Osteoblast (primary cell): ENCODE measurements around the gene SPATC1L. TPM values are rescaled to one million over a fixed set of nuclear protein-coding genes. Genes with fewer than 3 reads are reported as not detected.

Experiments
- DNase-seq: peaks from one replicate; pipeline ENCODE4 v3.0.0; 2011; ENCODE audit warnings: low spot score, mixed read lengths; ENCODE audit not compliant: insufficient read length; ENCODE audit errors: missing footprints
- H2AFZ ChIP-seq: 2 replicates; pipeline ENCODE4 v1.6.0; 2011; ENCODE audit warnings: mild to moderate bottlenecking, low read length
- H3K27ac ChIP-seq: 2 replicates; pipeline ENCODE4 v1.5.1; 2011; ENCODE audit warnings: mild to moderate bottlenecking, low read depth, low read length, moderate library complexity
- H3K27me3 ChIP-seq: 2 replicates; pipeline ENCODE4 v1.6.0; 2012; ENCODE audit warnings: mild to moderate bottlenecking, control low read depth, inconsistent platforms, low read length, moderate library complexity; ENCODE audit not compliant: insufficient read depth
- H3K36me3 ChIP-seq: 2 replicates; pipeline ENCODE4 v1.5.1; 2011; ENCODE audit warnings: mild to moderate bottlenecking, low read length, control low read depth, moderate library complexity; ENCODE audit not compliant: insufficient read depth
- H3K4me1 ChIP-seq: 2 replicates; pipeline ENCODE4 v1.5.1; 2011; ENCODE audit warnings: mild to moderate bottlenecking, low read length, control low read depth, moderate library complexity; ENCODE audit not compliant: insufficient read depth
- H3K4me2 ChIP-seq: 2 replicates; pipeline ENCODE4 v1.6.0; 2011; ENCODE audit warnings: mild to moderate bottlenecking, low read length; ENCODE audit not compliant: insufficient read depth
- H3K4me3 ChIP-seq: fragments of 200-600 bp; sonication (generic); 3 replicates; pipeline ENCODE4 v1.5.1; 2012; ENCODE audit warnings: mild to moderate bottlenecking, low read length, inconsistent platforms; ENCODE audit not compliant: insufficient read depth
- H3K79me2 ChIP-seq: 2 replicates; pipeline ENCODE4 v1.6.0; 2012; ENCODE audit warnings: mild to moderate bottlenecking, low read length, control low read depth, inconsistent platforms; ENCODE audit not compliant: insufficient read depth
- H3K9me3 ChIP-seq: 2 replicates; pipeline ENCODE4 v1.5.1; 2011; ENCODE audit warnings: low read depth, low read length, control low read depth
- H4K20me1 ChIP-seq: 2 replicates; pipeline ENCODE4 v1.6.0; 2012; ENCODE audit warnings: mild to moderate bottlenecking, low read length, control low read depth; ENCODE audit not compliant: insufficient read depth
- CTCF ChIP-seq: IDR thresholded peaks from 2 replicates; pipeline ENCODE4 v1.5.1; 2011; ENCODE audit warnings: mild to moderate bottlenecking, low read depth, low read length, moderate library complexity; ENCODE audit errors: extremely low read depth
- total RNA-seq: library from RNA; depleted of rRNA; stranded (reverse); fragments of >200 nt; gene quantifications from 2 replicates; pipeline ENCODE4 v1.2.3, GENCODE V29; 2012

Gene SPATC1L
- total RNA-seq, 1 donor, result 6.9 TPM

GRCh38 chr21:46145159-46145839 lies 39.0 kb downstream of the SPATC1L start:
- TF ChIP-seq CTCF, result no peak
- peak; percentile 30 for DNase-seq
- no peaks in the 10 kb centered on the region for H3K36me3 ChIP-seq
- H3K79me2 ChIP-seq, result no peaks in the 10 kb centered on the region
- H3K4me1 ChIP-seq, result peaks cover 4% of the 10 kb centered on the region
- H3K27ac ChIP-seq, result no peak overlapping the region
- no peaks in the 10 kb centered on the region for H3K9me3 ChIP-seq
- H2AFZ ChIP-seq, result no peak overlapping the region
- no peak overlapping the region for H3K4me2 ChIP-seq
- H3K4me3 ChIP-seq, result no peak overlapping the region
- peaks cover 2% of the 10 kb centered on the region for H3K27me3 ChIP-seq
- no peaks in the 10 kb centered on the region for H4K20me1 ChIP-seq

- TF ChIP-seq CTCF, result no peak
- Histone ChIP-seq H3K27me3 (peaks cover 9% of the 10 kb centered on the region), H3K4me3 (no peak overlapping the region), H3K4me2 (no peak overlapping the region), H3K27ac (no peak overlapping the region), H4K20me1 (no peaks in the 10 kb centered on the region), H3K36me3 (no peaks in the 10 kb centered on the region), H3K79me2 (no peaks in the 10 kb centered on the region), H3K4me1 (peaks cover 4% of the 10 kb centered on the region), H2AFZ (no peak overlapping the region), H3K9me3 (no peaks in the 10 kb centered on the region)
- DNase-seq, result peak; percentile 81
Observed at GRCh38 chr21:46144464-46145070, 39.7 kb downstream of the SPATC1L start.

GRCh38 chr21:46142582-46143473 lies 41.4 kb downstream of the SPATC1L start:
- H3K27ac ChIP-seq, result no peak overlapping the region
- no peak overlapping the region for H2AFZ ChIP-seq
- H3K79me2 ChIP-seq, result no peaks in the 10 kb centered on the region
- H3K27me3 ChIP-seq, result peaks cover 9% of the 10 kb centered on the region
- H3K9me3 ChIP-seq, result no peaks in the 10 kb centered on the region
- no peak for TF ChIP-seq CTCF
- no peak for DNase-seq
- H3K4me3 ChIP-seq, result no peak overlapping the region
- no peaks in the 10 kb centered on the region for H3K36me3 ChIP-seq
- no peak overlapping the region for H3K4me2 ChIP-seq
- H4K20me1 ChIP-seq, result no peaks in the 10 kb centered on the region
- peaks cover 4% of the 10 kb centered on the region for H3K4me1 ChIP-seq
